Measurements from ENCODE around the gene CACNA1C.

- TF ChIP-seq CTCF (IDR thresholded peaks at IDR 0.05; ENCODE audit: borderline replicate concordance, extremely low read depth, low read length, poor library complexity, severe bottlenecking): no peak
- no peak for TF ChIP-seq EZH2 (IDR thresholded peaks at IDR 0.05; ENCODE audit: borderline replicate concordance, low read depth, low read length, severe bottlenecking)
Measured at GRCh38 chr12:2302711-2303580, 250.2 kb downstream of the CACNA1C start.

Measured in DND-41 (cell line).